SK-N-MC (cell line): ENCODE results near the gene SRGAP1.

Source experiments
- EZH2 ChIP-seq: fragments of 200-600 bp; sonication (generic); IDR thresholded peaks from one replicate; pipeline ENCODE4 v1.6.1; 2017; ENCODE audit warnings: antibody characterized with exemption
- POLR2AphosphoS5 ChIP-seq: IDR thresholded peaks from 2 replicates; pipeline ENCODE4 v1.6.1; 2012; ENCODE audit warnings: mild to moderate bottlenecking, low read depth, low read length, borderline replicate concordance

DNA sequence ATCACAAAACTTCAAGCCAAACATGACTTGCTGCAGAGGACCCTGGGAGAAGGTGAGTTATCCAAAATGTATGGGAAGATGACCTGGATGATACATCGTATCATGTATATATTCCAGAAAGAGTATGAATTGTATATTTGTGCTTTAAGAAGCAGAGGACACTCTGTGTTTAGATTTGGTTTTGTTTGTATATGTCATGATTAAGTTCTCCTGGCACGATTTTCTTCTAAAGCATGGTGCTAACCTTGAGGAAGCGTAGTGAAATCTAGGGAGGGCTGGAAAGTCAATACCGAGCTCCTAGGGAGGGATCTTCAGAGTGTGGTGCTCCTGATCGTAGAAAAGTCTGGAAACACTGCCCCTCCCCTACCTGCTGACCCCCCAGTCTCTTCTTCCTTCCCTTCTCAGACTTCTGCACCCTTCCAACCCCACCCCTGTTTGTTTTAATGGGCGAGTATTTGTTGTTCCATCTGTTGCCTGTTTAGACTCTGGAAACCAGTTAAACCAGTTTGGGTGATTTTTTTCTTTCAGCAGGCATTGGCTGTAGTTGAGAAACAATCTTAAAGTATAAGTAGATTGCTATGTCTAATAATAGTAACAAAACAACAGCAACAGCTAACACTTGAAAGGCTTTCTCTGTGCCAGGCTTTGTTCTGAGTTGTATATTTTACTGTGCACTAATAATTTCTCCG, 236.0 kb downstream of the SRGAP1 start:
- no peak for TF ChIP-seq POLR2AphosphoS5
- no peak for TF ChIP-seq EZH2
